Activated CD4-positive, CD25-positive, alpha-beta regulatory T cell treated with anti-CD3 and anti-CD28 coated beads, Interleukin-2, amount 50 U/mL, for 72 hours (primary cell): ENCODE data around the gene GLIS2.

Experiments used
- DNase-seq: peaks from one replicate; pipeline ENCODE4 v3.0.0; 2021

GLIS2 gene

DNA sequence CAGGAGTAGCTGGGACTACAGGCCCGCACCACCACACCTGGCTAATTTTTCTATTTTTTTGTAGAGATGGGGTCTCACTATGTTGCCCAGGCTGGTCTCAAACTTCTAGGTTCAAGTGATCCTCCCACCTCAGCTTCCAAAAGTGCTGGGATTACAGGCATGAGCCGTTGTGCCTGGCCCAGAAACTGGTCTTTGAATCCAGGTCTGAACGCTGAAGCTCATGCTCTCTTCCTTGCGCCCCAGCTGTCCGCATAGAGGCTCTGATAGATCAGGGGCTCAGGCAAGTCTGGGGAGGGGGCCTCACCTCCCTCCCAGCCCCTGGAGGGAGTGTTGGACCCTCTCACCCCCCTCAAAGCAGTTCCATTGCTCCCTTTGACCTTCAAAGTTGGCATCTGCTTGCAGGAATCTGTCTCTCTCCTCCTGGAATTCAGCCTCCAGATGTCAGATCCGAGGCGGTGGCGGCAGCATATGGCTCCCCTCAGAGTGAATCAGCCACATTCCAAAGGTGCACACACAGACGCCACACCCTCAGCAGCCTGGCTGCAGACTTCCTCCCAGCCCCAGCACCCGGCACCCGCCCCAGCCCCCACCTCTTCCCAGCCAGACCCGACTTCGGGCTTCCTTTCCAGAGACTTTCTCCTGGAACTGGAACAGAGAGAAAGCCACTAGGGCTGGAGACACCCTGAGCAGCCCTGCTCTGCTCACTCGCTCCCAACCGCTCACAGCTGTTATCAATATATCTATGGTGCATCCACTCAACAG, 16.9 kb upstream of the GLIS2 start:
- DNase-seq: no peak

DNA sequence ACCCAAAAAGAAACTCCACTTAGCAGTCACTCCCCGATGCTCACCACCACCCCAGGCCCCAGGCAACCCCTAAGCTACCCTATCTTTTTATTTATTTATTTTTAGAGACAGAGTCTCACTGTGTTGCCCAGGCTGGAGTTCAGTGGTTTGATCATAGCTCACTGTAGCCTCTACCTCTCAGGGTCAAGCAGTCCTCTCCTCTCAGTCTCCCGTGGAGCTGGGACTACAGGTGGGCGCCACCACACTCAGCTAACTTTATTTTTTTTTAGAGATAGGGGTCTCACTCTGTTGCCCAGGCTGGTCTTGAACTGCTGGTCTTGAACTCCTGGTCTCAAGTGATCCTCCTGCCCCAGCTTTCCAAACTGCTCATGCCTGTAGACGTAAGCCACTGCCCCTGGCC, 14.7 kb upstream of the GLIS2 start:
- DNase-seq: no peak

- DNase-seq: no peak
Observed at GRCh38 chr16:4301968-4302367, 13.9 kb upstream of the GLIS2 start.

- no peak for DNase-seq
Observed at GRCh38 chr16:4303973-4304372, 11.9 kb upstream of the GLIS2 start.

- DNase-seq: no peak
Observed at GRCh38 chr16:4306470-4307214, 9.2 kb upstream of the GLIS2 start.

DNA sequence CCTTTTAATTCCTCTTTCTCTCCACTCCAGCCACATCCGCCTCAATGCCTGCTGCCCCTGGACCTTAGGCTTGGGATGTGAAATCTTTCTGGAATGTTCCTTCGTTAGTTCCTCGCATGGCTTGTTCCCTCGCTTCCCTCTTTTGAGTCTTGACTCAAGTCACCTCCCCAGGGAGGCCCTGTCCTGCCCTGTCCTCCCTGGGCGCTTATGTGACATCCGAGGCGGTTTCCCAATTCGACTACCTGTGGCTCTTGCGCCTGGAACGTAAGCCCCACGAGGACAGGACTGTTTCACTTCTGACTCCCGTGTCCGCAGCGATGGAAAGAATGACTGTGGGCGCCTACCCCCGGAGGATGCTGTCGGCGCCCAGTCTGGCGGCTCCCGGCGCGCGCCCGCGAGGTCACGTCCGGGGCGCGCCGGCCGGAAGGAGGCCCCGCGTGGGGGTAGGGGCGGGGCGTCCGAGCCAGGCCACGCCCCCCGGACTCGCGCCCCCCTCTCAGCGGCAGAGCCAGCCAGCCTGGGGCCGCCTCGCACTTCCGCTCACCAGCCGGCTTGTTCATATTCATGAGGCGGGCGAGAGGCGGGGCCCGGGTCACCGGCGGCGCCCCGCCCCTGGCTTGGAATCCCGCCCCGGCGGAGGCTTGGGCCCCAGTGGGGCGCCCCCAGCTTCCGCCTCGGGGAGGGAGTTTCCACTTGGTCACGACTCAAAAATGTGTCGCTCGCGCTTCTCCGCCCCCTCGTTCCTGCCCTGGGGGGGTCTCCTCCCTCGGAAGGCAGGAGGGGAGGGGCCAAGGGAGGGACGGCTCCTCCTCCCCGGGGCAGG, 8.4 kb upstream of the GLIS2 start:
- peak; percentile 97 for DNase-seq

DNA sequence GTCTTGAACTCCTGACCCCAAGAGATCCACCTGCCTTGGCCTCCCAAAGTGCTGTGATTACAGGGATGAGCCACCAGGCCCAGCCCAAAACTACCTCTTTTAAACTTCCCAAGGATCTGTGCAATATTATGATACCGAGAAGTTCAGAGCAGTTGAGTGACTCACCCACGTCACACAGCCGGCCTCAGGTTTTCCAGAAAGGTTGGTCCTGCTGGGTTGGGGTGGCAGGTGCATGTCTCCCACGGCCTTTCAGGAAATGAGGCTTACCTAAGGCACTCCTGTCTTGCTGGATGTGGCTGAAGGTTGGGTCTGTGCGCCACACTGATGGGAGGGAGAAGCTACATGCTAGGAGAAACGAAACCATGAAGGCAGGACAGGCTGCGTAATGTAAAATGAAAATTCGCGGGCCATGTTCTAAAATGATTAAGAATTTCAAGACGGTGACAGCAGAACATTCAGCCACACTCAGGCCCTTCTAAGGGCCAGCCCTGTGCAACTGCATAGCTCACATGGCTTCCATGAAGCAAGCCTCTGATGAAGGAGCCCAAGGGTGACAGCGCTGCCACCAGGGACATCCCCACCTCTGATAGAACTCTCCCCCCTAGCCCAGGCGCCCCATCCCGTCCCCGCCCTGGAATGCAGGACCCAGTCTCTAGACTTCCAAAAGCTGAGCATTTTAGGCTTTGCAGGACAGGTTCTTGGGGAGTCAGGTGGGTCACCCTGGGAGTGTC, 6.6 kb upstream of the GLIS2 start:
- no peak for DNase-seq

DNA sequence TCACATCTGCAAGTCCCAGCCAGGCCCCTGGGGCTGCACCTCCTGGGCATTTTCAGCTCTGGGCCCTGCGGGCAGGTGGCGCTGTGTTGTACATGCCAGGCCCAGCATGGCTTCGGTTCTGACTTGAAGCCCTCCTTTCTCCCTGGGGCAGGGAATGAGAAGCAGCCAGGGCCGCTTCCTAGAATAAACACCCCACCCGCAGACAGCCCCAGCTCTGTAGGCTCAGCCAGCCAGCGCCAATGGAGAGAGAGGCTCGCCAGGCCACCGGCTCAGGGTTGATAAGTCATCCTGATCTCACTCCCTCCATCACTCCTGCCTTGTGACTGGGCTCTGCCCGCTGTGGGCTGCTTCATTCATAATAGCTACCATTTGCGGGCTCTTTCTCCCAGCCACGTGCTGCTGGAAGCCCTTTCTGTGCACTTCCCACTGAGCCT, 6.0 kb upstream of the GLIS2 start:
- DNase-seq: no peak

- DNase-seq: no peak
Observed at GRCh38 chr16:4313563-4314531, 2.0 kb upstream of the GLIS2 start.

DNA sequence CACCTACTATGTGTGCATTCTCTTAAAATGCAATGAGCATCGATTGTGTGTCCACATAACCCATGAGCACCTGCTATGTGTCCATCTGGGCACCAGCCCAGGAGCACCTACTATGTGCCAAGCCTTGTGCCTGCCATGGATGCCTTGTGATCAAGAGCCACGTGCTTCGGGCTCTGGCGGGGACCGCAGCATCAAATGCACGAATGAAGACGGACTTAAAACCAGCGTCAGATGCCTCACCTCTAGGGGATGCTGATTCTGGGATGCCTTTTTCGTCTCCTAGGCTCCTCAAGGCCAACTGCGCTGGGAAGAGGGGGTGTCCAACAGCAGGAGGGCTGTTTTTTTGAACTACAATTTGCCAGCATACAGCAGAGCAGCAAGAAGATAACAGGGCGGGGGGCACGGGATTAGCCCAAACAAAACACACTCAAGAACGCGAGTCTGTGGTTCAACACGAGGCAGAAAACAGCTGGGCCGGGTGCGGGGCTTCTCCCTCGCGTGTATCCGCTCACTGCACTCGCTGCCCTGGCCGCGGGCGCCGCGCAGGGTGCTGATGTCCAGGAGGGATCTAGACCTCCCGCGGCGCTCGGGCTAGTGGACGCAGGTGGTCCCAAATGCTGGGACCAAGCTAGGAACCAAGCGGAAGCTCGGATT, 1.2 kb upstream of the GLIS2 start:
- no peak for DNase-seq

GRCh38 chr16:4316108-4316863, 419 bp downstream of the GLIS2 start:
- DNase-seq: no peak

DNA sequence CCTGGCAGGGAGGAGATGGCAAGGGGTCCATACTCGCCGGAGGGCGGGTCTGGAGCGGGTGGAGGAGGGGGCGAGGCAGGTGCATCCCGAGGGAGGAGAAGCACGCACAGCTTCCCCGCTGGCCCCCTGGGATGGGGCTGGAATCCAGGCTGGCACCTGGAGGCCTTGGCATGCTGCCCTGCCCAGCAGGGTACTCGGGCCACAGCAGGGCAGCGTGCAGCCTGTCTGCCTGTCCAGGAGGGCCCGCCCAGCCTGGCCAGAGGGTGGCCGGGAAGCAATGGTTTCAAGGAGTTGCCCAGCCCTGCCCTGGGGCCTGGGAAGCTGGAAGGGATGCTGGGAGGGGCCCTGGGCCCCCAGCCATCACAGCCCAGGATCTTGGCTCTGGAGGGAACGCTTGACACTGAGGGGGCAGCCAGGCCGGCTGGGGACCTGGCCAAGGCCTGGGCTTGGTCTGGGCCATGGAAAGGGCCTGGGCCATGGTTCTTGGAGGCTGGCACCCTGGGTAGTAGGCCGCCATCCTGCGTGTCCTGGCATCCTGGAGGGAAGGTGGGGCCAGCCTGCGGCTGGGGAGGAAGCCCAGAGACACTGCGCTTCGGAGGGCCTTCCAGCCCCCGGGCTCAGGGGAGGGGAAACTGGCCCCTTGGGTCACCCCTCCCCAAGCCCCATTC, 1.1 kb downstream of the GLIS2 start:
- no peak for DNase-seq

DNA sequence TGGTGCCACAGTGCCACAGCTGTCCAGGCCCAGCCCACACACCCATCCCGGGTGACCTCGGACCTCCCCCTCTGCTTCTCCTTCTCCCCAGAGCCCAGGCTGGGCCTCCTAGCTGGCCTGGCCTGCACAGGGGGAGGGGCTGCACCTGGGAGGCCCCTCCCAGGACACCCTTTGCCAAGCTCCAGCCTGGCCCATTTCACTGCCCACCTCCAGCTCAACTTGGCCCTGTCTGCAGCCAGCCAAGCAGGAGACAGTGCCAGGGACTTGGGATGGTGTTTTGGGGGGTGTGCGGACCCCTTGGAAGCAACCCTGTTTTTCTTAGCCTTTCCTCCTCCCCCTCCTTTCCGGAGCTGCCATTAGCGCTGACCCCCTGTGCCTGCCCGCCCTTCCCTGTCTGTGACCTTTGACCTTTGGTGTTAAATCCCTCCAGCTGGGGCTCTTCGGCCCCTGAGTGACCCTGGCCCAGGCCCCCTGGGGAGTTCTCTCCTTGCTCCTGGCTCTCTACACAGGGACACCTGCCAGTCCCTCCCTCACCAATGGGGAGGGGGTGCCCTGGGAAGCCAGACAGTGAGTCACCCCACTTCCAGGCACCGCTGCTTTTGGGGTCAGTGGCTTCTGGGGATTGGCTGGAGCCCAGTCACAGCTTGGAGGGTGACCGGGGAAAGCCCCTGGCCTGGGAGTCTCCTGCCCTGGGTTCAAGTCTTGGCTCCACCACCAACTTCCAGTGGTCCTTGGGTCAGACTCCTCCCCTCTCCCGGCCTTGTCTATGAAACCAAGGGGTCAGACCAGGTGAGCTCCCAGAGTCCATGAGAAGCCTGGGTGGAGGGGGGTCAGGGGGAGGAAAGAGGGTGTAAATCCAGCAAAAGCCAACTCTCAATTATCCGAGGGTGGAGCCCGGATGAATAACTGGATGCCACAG, 1.9 kb downstream of the GLIS2 start:
- no peak for DNase-seq

DNA sequence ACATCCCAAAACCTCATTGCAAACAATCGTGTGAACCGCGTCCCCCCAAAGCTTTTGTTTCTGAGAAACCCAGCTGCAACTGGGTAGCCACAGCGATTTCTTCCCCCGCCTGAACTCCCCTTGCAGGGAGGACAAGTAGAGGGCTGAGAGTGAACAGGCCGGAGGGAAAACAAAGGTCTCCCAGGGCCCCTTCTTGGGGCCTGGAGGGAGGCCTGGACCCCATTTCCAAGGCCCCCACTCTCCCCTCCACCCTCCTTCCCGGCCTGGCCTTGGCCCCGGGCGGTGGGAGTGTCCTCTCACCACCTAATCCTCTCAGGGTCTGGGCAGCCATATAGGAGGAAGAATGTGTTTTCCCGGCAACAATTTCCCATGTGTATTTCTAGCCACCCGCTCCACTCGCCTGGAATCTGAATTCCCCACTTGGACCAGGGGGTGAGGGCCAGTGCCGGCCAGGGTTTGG, 2.6 kb downstream of the GLIS2 start:
- no peak for DNase-seq

DNA sequence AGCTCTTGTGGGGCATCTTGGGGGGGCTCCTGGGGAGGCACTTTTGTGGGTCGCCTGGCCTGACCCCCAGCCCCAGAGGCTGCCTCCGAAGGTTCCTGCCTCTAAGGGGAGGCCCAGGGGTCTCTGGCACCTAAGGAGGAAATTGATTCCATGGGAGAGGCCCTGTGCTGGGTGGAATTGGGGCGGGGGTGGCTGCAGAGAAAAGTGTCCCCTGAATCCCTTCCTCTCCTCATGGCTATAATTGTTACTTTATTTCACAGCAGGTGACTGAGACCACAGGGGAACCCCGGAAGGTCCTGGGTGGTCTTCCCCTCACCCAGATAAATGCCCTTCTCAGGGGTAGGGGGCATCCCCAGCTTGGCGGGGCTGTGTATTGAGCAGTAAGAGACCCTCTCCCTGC, 3.1 kb downstream of the GLIS2 start:
- no peak for DNase-seq

DNA sequence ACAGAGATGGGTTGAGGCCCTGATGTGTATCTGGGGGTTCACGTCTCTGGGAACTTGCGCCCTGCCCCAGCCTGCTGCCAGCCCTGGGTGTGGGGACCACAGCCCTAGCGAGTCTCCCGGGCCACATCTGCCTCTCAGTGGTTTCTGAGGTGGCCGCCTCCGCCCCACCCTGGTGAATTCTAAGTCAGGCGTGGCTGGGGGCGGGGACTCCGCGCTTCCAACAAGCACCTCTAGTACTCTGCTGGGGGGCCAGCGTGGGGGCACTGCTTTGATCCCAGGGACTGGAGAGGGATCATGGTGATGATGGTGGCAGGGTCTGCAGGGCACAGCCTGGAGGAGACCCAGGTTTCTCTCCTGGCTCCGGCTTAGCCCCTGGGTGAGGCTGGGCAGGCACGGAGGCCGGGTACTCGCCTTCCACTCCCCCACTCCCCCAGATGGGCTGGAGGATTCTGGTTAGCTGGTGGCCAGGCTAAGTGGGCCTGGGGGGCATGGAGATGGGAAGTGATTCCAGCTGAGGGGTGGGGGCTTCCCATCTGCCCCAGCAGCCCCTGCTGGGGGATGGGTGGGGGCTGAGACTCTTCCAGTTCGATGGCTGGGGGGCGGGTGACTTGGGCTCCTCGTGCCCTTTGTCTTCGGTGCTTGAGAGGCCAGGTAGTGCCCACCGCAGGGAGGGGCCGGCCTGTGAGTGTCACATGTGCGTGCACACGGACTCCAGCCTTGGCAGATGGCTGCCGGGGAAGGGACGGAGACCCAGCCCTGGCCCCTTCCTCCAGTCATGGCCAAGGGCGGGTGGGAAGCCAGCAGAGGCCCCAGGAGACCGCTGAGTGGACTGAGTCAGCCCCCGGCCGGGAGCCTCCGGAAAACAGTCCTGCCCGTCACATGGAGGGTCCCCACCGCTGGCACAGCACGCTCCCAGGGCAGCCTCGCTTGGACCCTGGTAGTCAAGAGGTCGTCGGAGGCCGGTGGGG, 3.9 kb downstream of the GLIS2 start:
- no peak for DNase-seq

DNA sequence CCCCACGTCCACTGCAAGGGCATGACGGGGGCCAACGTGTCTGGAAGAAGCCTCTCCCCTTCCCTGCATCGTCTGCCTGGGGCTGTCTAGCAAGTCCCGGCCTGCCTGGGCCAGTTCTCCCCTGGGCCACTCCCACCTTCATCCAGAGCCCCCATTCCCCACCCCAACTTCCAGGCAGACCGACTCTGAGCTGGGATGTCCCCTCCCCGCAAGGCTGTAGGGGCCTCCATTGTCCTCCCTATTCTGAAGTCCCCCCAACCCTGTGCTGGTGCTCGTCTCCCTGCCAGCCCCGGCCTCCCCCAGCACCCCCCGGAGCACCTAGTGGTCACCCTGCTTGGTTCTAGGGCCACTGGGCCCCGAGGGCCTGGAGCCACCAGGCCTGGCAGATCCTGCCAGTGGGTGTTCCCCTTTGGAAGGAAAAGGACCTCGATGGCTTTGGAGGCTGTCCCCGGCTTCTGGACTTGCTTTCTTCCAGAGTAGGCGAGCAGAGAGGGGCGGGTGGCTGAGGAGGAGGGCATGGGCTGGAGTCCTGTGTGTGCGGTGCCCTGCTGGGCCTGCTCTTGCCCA, 4.8 kb downstream of the GLIS2 start:
- no peak for DNase-seq
